ENCODE data around the gene PLA2G5. TPM values are rescaled to one million over a fixed set of nuclear protein-coding genes. Genes with fewer than 3 reads are reported as not detected.

The PLA2G5 gene
- polyA plus RNA-seq, 4 donors, result not detected

DNA sequence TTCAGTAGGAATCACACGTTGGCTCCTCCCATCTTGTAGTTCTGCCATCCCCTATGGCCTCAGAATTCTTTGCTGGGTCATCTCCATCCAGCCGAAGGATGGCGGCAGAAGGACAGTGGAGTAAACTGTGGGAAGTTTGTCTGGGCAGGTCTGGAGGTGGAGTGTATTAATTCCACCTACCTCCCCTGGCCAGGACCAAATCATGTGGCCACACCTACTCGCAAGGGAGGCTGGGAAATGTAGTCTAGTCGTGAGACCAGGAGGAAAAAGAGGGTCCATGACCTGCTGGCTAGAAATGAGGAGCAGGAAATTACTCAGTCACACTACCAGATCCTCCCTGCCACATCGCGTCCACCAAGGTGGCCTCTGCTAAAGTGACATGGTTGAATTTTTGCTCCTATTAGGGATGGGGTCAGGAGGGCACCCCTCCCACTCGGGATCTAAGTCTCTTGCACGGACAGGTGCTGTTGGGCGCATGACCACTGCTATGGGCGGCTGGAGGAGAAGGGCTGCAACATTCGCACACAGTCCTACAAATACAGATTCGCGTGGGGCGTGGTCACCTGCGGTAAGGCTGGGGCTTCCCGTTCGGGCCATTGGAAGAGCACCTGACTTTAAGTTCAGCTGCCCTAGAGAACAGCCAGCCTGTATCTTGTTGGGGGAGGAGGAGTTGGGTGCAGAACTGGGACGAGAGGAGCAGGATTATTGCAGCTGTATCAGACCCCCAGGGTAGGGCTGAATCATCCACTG is 19.5 kb downstream of the PLA2G5 start:
- no peak for DNase-seq (ENCODE audit: low read depth in 4 of 4, low spot score in 2 of 4)

DNA sequence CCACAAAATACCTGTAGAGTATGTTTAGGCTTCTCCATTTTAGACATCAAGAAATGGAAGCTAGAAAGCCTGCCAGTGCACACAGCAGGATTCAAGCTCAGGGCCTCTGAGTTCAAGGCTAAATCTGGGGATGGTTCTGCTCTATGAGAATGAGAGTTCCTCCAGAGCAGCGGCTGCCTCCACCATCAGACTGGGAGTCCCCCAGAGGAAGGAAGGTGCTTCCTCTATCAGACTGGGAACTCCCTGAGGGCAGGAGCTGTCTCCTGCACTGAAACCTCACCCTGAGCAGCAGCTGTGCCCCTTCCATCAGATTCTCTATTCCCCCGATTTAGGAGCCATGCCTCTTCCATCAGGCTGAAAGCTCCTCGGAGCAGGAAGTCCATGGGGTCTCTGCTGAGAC is 20.1 kb downstream of the PLA2G5 start:
- no peak for DNase-seq (ENCODE audit: low read depth in 4 of 4, low spot score in 2 of 4)

DNA sequence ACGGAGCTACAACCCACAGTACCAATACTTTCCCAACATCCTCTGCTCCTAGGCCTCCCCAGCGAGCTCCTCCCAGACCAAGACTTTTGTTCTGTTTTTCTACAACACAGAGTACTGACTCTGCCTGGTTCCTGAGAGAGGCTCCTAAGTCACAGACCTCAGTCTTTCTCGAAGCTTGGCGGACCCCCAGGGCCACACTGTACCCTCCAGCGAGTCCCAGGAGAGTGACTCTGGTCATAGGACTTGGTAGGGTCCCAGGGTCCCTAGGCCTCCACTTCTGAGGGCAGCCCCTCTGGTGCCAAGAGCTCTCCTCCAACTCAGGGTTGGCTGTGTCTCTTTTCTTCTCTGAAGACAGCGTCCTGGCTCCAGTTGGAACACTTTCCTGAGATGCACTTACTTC is 20.6 kb downstream of the PLA2G5 start:
- no peak for DNase-seq (ENCODE audit: low read depth in 4 of 4, low spot score in 2 of 4)

DNA sequence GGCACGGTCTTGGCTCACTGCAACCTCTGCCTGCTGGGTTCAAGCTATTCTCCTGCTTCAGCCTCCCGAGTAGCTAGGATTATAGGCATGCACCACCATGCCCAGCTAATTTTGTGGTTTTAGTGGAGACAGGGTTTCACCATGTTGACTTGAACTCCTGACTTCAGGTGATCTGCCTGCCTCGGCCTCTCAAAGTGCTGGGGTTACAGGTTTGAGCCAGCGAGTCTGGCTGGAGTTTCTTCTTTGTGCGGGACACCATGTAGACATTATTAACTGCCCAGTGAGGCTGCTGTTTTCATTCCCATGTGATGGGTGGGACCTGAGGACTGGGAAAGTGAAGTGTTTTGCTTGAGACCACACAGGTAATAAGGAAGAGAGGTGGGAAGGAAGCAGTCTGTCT is 23.3 kb downstream of the PLA2G5 start:
- no peak for DNase-seq (ENCODE audit: low read depth in 4 of 4, low spot score in 2 of 4)

DNA sequence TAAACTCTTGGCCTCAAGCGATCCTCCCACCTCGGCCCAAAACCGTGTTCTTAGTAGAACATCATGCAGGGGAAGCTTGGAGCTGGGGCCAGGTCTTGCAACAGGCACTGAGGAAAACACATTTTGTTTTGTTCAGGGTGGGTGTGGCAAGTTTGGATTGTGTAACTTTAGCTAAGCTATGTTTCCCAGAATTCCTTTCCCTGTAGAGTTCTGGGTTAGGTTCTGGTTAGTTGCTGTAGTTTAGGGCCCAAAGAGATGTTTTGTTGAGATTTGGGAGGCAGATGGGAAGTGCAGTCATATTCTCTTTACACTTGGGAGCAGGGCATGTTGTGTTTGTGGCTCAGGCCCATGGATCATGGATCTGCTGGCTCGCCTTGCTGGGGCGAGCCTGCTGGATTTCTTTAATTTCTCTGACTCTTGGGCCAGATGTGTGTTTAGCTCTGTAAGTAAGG is 24.0 kb downstream of the PLA2G5 start:
- no peak for DNase-seq (ENCODE audit: low read depth in 4 of 4, low spot score in 2 of 4)

DNA sequence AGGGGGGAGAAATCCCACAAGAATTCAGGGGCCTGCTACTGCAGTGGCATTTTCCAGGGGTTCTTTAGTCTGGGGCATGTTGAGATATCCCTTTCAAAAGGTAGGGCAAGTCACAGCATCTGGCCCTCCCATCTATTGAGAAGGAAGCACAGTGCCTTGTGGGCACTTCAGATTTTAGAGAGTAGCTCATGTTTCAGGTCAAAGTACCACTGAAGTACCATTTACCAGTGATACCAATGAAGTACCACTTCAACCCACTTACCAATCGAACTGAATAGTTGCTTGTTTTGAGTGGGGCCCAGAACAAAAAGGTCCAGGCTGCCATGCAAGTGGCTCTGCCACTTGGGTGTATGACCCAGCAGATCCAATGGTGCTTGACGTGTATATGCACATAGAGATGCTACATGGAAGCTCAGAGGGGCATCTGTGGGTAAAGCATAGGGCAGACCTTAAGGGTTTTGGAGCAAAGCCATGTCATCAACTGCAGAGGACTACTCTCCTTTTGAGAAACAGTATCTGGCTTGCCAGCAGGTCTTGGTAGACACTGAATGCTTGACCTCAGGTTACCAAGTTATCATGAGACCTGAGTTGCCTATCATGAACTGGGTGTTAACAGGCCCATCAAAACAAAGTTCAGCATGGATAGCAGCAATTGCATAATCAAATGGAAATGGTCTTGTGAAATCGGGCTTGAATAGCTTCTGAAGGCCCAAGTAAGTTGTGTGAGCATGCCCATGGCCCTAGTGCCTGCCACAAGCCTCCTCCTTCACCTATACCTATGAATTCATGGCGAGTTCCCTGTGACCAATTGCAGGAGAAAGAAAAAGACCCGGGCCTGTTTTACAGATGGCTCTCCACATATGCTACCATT is 25.8 kb downstream of the PLA2G5 start:
- no peak for DNase-seq (ENCODE audit: low read depth in 4 of 4, low spot score in 2 of 4)

DNA sequence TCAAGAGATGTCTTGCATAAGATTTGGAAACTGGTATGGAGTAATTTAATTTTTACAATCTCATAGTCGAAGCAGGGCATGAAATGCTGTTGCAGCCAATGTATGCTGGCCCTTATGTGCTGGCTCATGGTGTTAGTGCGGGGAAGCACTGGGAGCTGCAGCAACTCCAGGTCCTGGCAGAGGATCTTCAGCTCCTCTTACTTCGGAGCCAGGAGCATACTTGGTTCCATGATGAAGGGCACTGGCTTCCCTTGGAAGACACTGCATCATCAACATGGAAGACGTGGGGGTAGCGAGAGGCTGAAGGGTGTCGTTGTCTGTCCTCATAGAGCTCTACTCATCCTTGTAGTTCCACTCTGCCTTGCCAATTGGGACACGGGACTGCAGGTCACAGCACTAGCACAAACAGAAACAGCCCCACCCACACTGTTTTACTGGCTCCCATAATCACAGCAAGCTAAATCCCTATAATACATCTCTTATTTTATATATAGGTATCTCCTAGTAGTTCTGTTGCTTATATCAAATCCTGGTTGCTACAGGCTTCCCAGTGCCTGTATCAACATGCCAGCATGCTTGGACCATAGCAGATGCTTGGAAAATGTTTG is 26.9 kb downstream of the PLA2G5 start:
- no peak for DNase-seq (ENCODE audit: low read depth in 4 of 4, low spot score in 2 of 4)

DNA sequence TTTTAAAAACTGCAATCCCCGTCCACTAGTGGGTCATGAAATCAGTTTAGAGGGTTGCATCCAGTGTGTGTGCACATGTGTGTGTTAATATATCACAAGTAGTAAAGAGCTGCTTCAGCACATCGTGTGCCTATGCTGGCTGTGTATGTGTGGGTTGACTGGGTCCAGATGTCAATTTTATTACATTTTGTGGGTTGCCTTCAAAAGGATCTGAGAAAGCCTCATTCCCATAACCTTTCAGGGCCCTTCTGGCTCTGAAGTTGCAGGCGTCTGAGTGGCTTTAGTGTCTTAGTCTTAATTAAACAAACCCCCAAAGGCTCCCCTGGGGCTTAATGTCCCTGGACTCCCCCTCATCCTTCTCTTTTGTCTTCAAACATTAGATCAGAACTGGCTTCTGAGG is 29.5 kb downstream of the PLA2G5 start:
- DNase-seq (ENCODE audit: low read depth in 4 of 4, low spot score in 2 of 4), result no peak

DNA sequence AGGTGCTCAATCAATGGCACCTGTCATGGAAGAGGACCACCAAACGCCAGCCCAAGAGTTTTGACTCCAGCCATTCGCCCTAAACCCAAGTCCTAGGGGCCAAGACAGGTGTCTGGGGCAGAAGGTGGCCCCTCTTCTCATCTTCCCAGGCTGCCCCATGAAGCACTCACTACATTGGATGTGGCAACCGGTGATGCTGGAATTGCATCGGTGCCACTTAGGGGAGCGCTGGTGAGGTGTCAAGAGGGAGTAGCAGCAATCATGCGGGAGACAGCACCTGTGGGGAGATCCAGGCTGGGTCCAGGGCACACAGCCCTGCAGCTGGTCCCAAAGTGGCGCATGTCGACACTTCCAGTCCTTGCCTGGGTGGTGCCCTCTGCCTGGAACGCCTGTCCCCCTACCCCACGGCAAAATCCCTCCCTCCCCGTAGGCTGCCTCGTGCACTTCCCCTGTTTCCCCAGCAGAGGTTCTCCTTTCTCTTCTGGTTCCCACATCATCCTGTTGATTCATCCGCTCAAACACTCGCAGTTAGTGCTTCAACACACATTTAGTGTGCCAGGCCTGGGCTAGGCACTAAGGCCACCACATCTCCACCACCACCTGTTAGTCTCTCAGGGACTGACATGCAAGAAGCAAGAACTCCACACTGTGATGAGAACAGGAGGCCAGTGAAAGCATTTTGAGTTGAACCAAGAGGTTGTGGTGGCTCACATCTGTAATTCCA is 30.8 kb downstream of the PLA2G5 start:
- no peak for DNase-seq (ENCODE audit: low read depth in 4 of 4, low spot score in 2 of 4)

DNA sequence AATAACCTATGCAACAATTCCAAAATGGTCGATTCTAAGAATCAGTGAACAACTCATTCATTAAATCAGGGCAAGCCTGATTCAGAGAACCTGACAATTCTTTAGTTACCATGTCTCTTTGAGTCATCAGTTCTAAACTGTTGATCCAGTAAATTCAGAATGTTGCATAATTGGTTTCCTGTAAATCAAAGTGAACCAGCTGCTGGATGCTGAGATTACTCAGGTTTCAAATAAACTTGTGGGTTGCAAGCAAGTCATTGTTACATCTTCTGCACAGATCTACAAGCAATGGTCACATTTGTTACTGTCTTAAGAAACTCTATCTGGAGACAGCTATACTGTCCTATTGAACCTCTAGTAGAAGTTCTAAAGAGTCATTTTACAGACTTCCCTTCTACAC is 32.9 kb downstream of the PLA2G5 start:
- no peak for DNase-seq (ENCODE audit: low read depth in 4 of 4, low spot score in 2 of 4)

DNA sequence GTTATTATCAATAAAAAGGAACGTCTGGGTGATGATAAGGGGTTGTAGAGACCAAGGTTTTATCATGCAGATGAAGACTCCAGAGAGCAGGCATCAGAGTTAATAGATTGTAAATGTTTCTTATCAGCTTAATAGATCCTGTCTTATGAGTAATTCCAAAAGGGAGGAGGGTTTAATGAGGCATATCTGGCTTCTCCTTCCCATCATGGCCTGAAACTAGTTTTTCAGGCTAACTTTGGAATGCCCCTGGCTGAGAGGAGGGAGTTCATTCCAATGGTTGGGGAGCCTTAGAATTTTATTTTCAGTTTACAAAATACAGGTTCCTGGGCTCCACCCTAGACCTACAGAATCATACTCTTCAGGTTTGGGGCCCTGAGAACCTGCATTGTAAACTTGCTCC is 35.9 kb downstream of the PLA2G5 start:
- DNase-seq (ENCODE audit: low read depth in 4 of 4, low spot score in 2 of 4), result no peak

DNA sequence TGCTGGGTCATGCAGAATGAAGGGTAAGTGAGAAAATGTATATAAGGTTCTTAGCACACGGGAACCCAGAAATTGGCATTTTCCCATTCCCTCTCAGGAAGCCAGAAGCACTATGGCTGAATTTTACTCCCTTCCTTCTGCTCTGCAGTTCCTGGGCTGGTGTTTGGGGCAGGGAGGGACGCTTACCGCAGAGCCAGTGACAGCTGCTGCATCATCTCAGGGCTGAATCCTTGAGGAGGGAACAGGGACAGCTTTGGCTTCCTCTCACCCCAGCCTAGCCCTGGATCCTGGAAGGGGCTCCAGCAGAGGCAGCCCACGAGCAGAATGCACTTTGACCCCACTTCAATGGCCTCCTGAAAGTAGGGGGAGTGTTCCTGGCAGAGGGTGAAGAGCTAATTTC is 37.4 kb downstream of the PLA2G5 start:
- DNase-seq (ENCODE audit: low read depth in 4 of 4, low spot score in 2 of 4), result no peak

DNA sequence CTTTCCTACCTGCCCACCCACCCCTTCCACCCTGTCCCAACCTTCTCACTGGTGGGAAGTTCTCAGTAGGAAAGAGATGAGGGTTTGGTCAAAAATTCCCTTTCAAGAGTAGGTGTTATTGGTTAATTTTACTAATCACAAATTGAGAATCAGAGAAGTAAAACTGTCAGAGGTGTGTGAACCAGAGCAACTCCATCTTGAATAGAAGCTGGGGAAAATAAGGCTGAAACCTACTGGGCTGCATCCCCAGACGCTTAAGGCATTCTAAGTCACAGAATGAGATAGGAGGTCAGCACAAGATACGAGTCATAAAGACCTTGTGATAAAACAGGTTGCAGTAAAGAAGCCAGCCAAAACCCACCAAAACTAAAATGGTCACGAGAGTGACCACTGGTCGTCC is 37.8 kb downstream of the PLA2G5 start:
- no peak for DNase-seq (ENCODE audit: low read depth in 4 of 4, low spot score in 2 of 4)

DNA sequence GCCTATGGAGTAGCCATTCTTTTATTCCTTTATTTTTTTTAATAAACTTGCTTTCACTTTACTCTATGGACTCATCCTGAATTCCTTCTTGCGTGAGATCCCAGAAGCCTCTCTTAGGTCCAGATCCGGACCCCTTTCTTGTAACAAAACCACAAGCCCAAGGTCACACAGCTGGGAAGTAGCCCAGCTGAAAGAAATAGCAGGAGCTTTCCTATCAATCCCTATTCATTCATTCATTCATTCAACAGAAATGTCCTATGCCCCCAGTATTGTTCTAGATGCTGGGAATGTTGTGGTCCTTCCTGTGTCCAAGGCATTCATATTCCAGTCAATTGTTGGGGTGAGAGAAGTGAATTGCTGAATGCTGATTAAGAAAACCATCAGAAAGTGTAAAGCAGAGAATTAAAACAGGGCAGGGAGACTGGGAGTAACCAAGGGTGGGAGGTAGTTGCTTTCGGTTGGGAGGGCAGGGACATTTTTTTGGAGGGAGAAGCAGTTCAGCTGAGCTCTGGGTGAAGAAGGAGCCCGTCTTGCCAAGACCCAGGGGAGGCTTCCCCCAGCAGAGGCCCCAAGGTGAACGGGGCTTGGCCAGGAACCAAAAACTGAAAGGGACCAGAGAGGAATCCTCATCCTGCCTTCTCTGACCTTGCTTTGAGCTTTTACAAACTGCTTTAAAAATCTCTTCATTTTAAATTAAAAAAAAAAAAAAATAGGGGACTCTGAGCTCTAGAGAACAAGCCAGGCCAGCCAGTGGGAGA is 38.6 kb downstream of the PLA2G5 start:
- DNase-seq (ENCODE audit: low read depth in 4 of 4, low spot score in 2 of 4), result no peak

DNA sequence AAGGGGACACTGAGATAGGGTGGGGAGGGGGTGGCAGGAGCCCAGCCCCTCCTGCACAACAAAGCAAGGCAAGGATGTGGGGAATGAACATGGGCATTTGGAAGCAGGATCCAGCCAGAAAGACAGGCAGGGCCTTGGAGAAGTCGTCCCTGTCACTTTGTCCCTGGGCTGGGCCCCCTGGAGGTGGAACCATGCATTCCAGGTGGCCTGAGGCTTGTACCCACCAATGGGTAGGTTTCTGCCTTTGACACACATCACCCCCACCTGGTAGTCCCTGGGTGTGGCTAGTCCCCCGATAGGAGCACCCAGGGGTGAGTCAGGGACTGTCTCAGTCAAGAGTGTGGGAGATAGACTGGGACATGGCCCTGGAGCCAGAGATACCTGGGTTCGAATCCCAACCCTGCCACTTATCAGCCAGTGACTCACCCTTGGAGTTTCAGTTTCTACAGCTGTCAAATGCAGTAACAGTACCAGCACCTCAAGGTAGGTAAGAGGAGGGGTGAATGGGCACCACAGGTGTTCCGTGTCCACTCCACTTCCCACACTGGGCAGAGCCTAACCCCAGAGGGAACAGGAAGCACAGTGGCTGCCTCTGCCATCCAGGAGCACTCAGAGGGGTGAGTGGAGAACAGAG is 39.3 kb downstream of the PLA2G5 start:
- DNase-seq (ENCODE audit: low read depth in 4 of 4, low spot score in 2 of 4), result no peak

DNA sequence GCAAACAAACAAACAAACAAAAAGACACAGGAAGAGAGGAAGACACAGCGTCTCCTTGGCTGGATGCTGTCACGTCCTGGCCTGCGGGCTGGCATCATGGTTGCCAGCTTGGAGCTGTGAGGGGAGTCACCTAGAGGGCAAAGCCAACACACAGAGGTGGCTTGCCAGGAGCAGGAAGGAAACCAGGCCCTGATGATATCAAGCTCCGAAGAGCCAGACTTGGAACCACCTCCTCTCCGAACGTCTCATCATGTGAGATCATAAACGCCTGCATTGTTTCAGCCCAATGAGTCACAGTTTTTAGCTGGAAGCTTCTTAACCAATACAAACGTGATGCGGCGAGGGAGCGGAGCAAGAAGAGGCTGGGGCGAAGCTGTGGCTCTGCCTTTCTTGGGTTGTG is 40.7 kb downstream of the PLA2G5 start:
- DNase-seq (ENCODE audit: low read depth in 4 of 4, low spot score in 2 of 4), result no peak

DNA sequence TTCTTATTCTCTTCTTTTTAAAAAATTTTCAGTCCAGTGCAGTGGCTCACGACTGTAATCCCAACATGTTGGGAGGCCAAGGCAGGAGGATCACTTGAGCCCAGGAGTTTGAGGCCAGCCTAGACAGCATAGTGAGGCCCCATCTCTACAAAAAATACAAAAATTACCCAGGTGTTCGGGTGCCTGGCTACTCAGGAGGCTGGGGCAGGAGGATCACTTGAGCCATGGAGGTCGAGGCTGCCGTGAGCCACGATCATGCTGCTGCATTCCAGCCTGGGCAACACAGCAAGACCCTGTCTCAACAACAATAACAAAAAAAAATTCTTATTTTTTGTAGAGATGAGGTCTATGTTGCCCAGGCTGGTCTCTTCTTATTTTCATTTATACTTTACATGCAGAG is 41.5 kb downstream of the PLA2G5 start:
- no peak for DNase-seq (ENCODE audit: low read depth in 4 of 4, low spot score in 2 of 4)

DNA sequence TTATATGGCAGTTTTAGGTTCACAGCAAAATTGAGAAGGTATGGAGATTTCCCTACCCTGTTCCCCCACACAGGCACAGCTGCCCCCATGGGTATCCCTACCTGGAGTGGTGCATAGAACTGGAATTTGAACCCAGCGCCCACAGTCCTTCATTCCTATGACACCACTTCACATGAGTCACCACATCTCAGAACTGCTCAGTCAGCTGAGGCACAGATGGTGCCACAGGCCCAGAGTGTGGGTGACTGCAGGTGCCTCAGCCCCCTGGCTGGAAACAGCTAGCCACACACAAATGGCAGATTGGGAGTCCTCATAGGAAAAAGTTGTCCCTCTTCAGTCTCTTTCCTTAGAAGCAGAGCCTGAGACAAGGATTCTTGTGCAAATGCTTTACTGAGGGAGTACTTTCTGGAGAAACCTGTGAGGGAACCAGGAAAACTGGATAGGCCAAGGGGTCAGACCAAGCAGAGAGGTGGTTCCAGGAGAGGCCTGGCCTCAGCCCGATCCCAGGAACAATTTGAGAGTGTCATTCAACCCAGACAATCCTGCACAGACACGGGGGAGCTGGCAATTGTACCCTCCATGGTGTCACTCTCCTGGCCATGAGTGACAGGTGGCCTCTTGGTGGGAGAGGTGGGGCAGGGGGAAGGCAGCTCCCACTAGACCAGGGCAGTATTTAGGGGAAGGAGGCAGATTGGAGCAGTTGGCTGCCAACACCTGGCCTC is 42.4 kb downstream of the PLA2G5 start:
- no peak for DNase-seq (ENCODE audit: low read depth in 4 of 4, low spot score in 2 of 4)

DNA sequence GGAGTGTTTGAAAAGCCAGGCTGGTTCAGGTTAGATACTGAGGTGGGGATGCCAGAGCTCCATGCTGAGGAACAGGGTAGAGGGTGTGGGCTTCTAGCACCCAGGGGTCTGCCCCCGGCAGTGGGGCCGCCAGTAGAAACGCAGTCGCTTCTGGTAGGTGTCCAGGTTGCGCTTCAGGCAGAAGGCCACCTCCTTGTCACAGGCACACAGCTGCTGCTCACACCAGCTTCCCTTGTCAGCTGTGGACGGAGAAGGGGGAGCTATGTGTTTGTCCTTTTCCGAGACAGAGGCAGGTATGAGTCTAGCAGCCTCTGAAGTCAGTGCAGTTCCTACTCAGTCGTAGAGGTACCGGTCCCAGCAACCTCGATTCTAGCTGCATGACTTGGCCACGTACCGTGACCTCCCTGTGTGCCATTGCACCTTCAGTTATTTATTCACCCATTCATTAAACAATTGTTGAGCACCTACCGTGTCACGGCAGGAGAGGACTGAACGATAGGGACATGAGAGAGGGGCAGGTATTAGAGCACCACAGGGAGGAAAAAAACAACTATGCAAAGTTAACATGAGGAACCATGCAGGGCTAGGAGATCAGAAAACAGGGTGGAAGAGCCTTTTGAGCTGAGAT is 44.1 kb downstream of the PLA2G5 start:
- no peak for DNase-seq (ENCODE audit: low read depth in 4 of 4, low spot score in 2 of 4)

Measured in left renal cortex interstitium (tissue), 4 donors.